ENCODE data around the gene SMAP2. TPM values are rescaled to one million over a fixed set of nuclear protein-coding genes. Genes with fewer than 3 reads are reported as not detected.

Gene SMAP2
- total RNA-seq, 2 experiments from 2014 or later, result 204 to 209 TPM

GRCh38 chr1:40371707-40372258, 1.7 kb upstream of the SMAP2 start:
- POLR2A ChIA-PET, result interaction anchor here (1.1 to 4.9 kb wide), 4 partner anchors 13 to 39 kb away, joined by 3 to 106 read pairs (median 11); no protein-coding TSS in a partner anchor
- Mint-ChIP-seq H3K27ac (no peak overlapping the region), H3K36me3 (ENCODE audit: low read depth) (peaks cover 22% of the 10 kb centered on the region), H3K27me3 (no peaks in the 10 kb centered on the region), H3K9me3 (no peaks in the 10 kb centered on the region), H3K4me3 (no peak overlapping the region), H3K4me1 (ENCODE audit: low read depth) (peaks cover 25% of the 10 kb centered on the region)
- DNase-seq (no peak), ATAC-seq (no peak)
- intact Hi-C loops (cut with micrococcal nuclease), result no loop called here
- TF ChIP-seq, protein P1, sequence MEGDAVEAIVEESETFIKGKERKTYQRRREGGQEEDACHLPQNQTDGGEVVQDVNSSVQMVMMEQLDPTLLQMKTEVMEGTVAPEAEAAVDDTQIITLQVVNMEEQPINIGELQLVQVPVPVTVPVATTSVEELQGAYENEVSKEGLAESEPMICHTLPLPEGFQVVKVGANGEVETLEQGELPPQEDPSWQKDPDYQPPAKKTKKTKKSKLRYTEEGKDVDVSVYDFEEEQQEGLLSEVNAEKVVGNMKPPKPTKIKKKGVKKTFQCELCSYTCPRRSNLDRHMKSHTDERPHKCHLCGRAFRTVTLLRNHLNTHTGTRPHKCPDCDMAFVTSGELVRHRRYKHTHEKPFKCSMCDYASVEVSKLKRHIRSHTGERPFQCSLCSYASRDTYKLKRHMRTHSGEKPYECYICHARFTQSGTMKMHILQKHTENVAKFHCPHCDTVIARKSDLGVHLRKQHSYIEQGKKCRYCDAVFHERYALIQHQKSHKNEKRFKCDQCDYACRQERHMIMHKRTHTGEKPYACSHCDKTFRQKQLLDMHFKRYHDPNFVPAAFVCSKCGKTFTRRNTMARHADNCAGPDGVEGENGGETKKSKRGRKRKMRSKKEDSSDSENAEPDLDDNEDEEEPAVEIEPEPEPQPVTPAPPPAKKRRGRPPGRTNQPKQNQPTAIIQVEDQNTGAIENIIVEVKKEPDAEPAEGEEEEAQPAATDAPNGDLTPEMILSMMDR (IDR thresholded peaks at IDR 0.05), result no peak
- CTCF ChIA-PET, result interaction anchor here (0.6 to 4.2 kb wide), 8 partner anchors 14 to 220 kb away, joined by 3 to 32 read pairs (median 3); partner anchors contain the start of gene EXO5

DNA sequence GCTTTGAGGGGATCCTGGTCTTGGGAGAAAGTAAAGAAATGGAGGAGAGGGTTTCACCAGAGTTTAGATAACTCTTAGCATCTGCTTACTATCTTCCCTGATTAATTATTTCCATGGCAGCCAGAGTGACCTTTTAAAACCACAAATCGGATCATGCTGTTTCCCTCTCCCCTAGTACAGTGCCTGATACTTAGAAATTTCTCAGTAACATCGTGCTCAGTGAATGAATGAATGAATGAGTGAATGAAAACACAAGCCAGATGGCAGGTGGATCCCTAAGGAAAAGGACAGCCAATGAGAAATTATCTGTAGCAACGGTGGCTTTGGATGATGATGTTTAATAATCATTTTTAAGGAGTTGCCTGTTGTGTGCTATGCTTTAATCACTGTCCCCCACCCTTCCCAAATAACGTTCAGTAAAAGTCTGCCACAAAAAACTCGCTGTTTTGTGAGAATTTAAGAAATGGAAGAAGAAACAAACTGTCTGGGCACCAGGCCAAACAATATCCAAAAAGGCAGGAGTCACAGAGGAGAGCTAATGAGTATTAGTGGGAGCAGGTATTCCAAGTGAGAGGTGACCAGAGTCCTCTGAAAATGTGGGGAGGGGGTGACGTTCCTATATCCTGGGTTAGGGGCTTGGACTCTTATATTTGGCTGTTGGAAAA, 737 bp upstream of the SMAP2 start:
- CTCF ChIA-PET, result interaction anchor here (0.9 to 4.2 kb wide), 9 partner anchors 9 to 229 kb away, joined by 3 to 32 read pairs (median 8); no protein-coding TSS in a partner anchor
- peak overlapping the region; percentile 84 for H3K27ac Mint-ChIP-seq
- H3K27me3 Mint-ChIP-seq, result no peaks in the 10 kb centered on the region
- intact Hi-C loops (cut with micrococcal nuclease), result no loop called here
- no peaks in the 10 kb centered on the region for H3K9me3 Mint-ChIP-seq
- H3K36me3 Mint-ChIP-seq (ENCODE audit: low read depth), result peaks cover 33% of the 10 kb centered on the region
- ATAC-seq, result no peak
- peaks cover 34% of the 10 kb centered on the region for H3K4me1 Mint-ChIP-seq (ENCODE audit: low read depth)
- TF ChIP-seq, protein P1 (IDR thresholded peaks at IDR 0.05), result no peak
- H3K4me3 Mint-ChIP-seq, result peak overlapping the region; percentile 97
- POLR2A ChIA-PET, result interaction anchor here (0.6 to 4.9 kb wide), 9 partner anchors 8 to 211 kb away, joined by 3 to 106 read pairs (median 4); partner anchors contain the start of gene RLF
- DNase-seq, result no peak

DNA sequence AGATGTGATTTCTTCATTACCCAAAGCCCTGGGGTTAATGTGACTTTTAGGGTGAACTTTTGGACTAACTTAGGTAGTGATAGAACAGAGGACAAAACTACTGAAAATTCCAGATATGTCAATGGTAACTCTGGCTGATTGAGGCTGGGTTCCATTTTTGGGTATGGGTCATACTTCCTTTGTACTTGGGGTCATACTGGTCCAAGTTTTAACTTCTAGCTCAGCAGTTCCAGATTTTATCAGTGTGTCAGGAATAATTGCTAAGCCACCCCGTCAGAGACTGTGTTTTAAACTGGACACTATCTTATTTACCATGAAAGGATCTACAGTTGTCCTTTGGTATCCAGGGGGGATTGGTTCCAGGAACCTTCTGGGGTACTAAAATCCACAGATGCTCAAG, 4.0 kb downstream of the SMAP2 start:
- intact Hi-C loops (cut with micrococcal nuclease), result no loop called here
- TF ChIP-seq, protein P1 (IDR thresholded peaks at IDR 0.05), result no peak
- DNase-seq (no peak), ATAC-seq (no peak)
- Mint-ChIP-seq H3K27ac (peak overlapping the region; percentile 90), H3K4me1 (ENCODE audit: low read depth) (peaks cover 59% of the 10 kb centered on the region), H3K9me3 (no peaks in the 10 kb centered on the region), H3K36me3 (ENCODE audit: low read depth) (peaks cover 65% of the 10 kb centered on the region), H3K27me3 (no peaks in the 10 kb centered on the region), H3K4me3 (peak overlapping the region; percentile 97)
- POLR2A ChIA-PET, result interaction anchor here (1.2 to 15.4 kb wide), 3 partner anchors 9 to 73 kb away, joined by 3 to 278 read pairs (median 22); partner anchors contain the start of gene ZFP69B
- CTCF ChIA-PET, result interaction anchor here (0.8 to 2.9 kb wide), 3 partner anchors 13 to 27 kb away, joined by 4 to 12 read pairs (median 6); no protein-coding TSS in a partner anchor

DNA sequence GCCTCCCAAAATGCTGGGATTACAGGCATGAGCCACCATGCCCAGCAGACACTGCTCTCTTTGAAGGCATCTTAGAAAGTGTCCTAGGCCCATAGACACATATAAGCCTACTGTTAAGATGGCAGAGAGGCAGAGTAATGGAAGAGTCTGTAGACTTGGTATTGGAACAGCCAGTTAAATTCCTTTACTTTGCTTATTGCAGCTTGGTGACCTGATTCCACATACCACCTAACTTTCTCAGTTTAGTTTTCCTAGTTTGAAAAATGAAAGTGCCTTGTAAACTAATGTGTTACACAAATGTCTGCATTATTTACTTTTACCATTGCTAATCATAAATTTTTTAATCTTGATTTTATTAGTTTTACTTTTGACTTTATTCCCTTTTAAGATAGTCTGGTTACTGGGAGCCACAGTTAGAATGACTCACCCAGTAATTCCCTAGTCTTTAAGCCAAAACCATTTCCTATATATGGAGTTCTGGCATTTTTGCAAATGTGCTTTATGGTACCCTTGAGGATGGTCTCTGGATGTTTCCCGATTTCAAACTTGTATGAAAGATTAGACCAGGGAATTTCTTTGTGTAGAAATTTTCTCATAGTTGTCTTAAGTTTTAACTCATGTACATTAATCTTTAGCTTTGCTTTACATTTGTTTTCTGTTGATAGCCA, 6.4 kb downstream of the SMAP2 start:
- TF ChIP-seq, protein P1 (IDR thresholded peaks at IDR 0.05), result no peak
- no peaks in the 10 kb centered on the region for H3K27me3 Mint-ChIP-seq
- H3K4me1 Mint-ChIP-seq (ENCODE audit: low read depth), result peaks cover 70% of the 10 kb centered on the region
- ChIA-PET CTCF (interaction anchor here (0.8 to 7.5 kb wide), 3 partner anchors 20 to 62 kb away, joined by 3 to 62 read pairs (median 14); no protein-coding TSS in a partner anchor), POLR2A (interaction anchor here (1.5 to 15.4 kb wide), 2 partner anchors 17 to 35 kb away, joined by 5 to 278 read pairs; no protein-coding TSS in a partner anchor)
- H3K36me3 Mint-ChIP-seq (ENCODE audit: low read depth), result peaks cover 77% of the 10 kb centered on the region
- peak overlapping the region; percentile 99 for H3K27ac Mint-ChIP-seq
- H3K4me3 Mint-ChIP-seq, result peak overlapping the region; percentile 78
- intact Hi-C loops (cut with micrococcal nuclease), result loop anchor here (2.0 kb wide), 1 partner anchor 15 kb away; no protein-coding TSS in a partner anchor
- ATAC-seq (no peak), DNase-seq (no peak)
- no peaks in the 10 kb centered on the region for H3K9me3 Mint-ChIP-seq

All from activated CD8-positive, alpha-beta T cell treated with anti-CD3 and anti-CD28 coated beads for 36 hours (primary cell).